ENCODE results near the gene CACNB3. TPM values are rescaled to one million over a fixed set of nuclear protein-coding genes. Genes with fewer than 3 reads are reported as not detected.

The CACNB3 gene
- total RNA-seq, 4 donors from 2014 or later, result 10.2 to 47.0 (median 35.6) TPM

Small RNAs within 50 kb of the gene (small RNA-seq; reads per million reads assigned to genes)
- 0 reads per million in 2 donors for gene MIR4701
- 0 reads per million in 2 donors for gene RF00019

Other genes starting within 250 kb of the CACNB3 start
- not detected for gene LALBA, start 248.4 kb upstream of the CACNB3 start, total RNA-seq
- gene KANSL2, start 136.3 kb upstream of the CACNB3 start, total RNA-seq, result 100 to 1,000 TPM in 1 of 4 donors, 10 to 100 TPM in 3; 14.4 to 106 (median 49.9) TPM
- 10 to 100 TPM; 29.6 to 68.5 (median 42.9) TPM for gene CCNT1, start 101.8 kb upstream of the CACNB3 start, total RNA-seq
- gene ADCY6, start 29.4 kb upstream of the CACNB3 start, total RNA-seq, result 100 to 1,000 TPM in 3 of 4 donors, 10 to 100 TPM in 1; 71.3 to 175 (median 129) TPM
- 100 to 1,000 TPM in 2 of 4 donors, 10 to 100 TPM in 2; 68.0 to 143 (median 104) TPM for gene DDX23, start 33.7 kb downstream of the CACNB3 start, total RNA-seq
- gene RND1, start 47.4 kb downstream of the CACNB3 start, total RNA-seq, result 1 to 10 TPM in 2 of 4 donors, under 1 TPM in 1, not detected in 1; 0.80 to 2.2 (median 1.6) TPM
- 10 to 100 TPM in 2 of 4 donors, 1 to 10 TPM in 2; 7.5 to 26.9 (median 12.6) TPM for gene FKBP11, start 107.0 kb downstream of the CACNB3 start, total RNA-seq
- 100 to 1,000 TPM in 1 of 4 donors, 10 to 100 TPM in 3; 49.3 to 217 (median 63.5) TPM for gene ARF3, start 139.0 kb downstream of the CACNB3 start, total RNA-seq
- 1 to 10 TPM in 2 of 4 donors, under 1 TPM in 1, not detected in 1; 0.67 to 1.8 (median 1.7) TPM for gene WNT10B, start 153.2 kb downstream of the CACNB3 start, total RNA-seq
- not detected for gene WNT1, start 159.8 kb downstream of the CACNB3 start, total RNA-seq
- under 1 TPM in 2 of 4 donors, not detected in 2; 0.27 to 0.28 TPM for gene DDN, start 180.9 kb downstream of the CACNB3 start, total RNA-seq
- 10 to 100 TPM; 34.1 to 42.2 (median 37.9) TPM for gene PRKAG1, start 200.3 kb downstream of the CACNB3 start, total RNA-seq
- 100 to 1,000 TPM; 126 to 161 (median 146) TPM for gene KMT2D, start 242.3 kb downstream of the CACNB3 start, total RNA-seq